Fibroblast of villous mesenchyme (primary cell): ENCODE data around the gene ESRRB. TPM values are rescaled to one million over a fixed set of nuclear protein-coding genes. Genes with fewer than 3 reads are reported as not detected.

Source experiments
- DNase-seq: peaks from one replicate; pipeline ENCODE4 v3.0.0-alpha.2; 2010; ENCODE audit warnings: low read depth
- H3K4me3 ChIP-seq: 2 replicates; pipeline ENCODE4 v1.5.1; 2011; ENCODE audit warnings: low read depth, mild to moderate bottlenecking, low read length
- total RNA-seq: library from RNA; depleted of rRNA; stranded (reverse); fragments of >200 nt; gene quantifications from 2 replicates; pipeline ENCODE4 v1.2.3, GENCODE V29; 2012
- TF ChIP-seq, protein P1 (sequence below): IDR thresholded peaks from 2 replicates; pipeline ENCODE4 v1.5.1; 2012; ENCODE audit warnings: low read depth, mild to moderate bottlenecking, low read length; ENCODE audit not compliant: insufficient read depth

Gene ESRRB
- total RNA-seq, 1 donor: not detected

DNA sequence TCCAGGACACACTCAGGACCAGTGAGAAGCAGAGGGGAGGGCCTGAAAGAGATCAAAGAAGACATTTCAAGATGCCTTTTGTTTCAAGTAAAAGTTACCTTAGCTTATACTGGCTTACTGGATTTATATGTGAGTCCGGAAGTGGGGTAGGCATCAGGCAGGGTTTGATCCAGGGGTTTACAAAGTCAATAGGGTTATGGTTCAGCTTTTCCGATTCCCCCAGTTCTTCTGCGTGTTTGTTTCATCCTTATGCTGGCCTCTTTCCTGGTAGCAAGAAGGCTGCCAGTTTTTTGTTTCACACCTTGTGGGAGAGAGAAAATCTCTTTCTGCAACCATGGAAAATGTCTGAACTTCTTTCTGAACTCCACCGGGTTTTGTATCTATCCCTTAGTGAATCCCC lies 126.3 kb downstream of the ESRRB start:
- no peak overlapping the region for H3K4me3 ChIP-seq
- TF ChIP-seq, protein P1, sequence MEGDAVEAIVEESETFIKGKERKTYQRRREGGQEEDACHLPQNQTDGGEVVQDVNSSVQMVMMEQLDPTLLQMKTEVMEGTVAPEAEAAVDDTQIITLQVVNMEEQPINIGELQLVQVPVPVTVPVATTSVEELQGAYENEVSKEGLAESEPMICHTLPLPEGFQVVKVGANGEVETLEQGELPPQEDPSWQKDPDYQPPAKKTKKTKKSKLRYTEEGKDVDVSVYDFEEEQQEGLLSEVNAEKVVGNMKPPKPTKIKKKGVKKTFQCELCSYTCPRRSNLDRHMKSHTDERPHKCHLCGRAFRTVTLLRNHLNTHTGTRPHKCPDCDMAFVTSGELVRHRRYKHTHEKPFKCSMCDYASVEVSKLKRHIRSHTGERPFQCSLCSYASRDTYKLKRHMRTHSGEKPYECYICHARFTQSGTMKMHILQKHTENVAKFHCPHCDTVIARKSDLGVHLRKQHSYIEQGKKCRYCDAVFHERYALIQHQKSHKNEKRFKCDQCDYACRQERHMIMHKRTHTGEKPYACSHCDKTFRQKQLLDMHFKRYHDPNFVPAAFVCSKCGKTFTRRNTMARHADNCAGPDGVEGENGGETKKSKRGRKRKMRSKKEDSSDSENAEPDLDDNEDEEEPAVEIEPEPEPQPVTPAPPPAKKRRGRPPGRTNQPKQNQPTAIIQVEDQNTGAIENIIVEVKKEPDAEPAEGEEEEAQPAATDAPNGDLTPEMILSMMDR: no peak
- no peak for DNase-seq

DNA sequence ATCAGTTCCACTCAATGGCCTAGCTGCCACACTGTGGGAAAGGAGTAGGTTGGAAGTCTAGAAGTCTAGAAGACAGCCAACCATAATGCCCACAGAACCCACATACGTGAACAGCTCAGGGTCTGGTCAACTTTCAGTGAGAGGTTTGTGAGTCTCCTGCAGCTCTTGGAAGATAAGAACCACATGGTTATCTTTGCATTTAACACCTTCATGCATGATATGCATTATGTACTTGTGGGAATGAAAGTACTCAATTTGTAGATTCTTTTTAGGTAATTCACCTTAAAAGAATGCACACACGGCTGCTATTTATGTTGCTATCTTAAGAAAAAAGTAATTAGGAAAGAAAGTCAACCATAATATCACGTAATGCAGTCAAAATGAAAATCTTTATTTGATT lies 126.7 kb downstream of the ESRRB start:
- no peak for DNase-seq
- TF ChIP-seq, protein P1: no peak
- no peak overlapping the region for H3K4me3 ChIP-seq

DNA sequence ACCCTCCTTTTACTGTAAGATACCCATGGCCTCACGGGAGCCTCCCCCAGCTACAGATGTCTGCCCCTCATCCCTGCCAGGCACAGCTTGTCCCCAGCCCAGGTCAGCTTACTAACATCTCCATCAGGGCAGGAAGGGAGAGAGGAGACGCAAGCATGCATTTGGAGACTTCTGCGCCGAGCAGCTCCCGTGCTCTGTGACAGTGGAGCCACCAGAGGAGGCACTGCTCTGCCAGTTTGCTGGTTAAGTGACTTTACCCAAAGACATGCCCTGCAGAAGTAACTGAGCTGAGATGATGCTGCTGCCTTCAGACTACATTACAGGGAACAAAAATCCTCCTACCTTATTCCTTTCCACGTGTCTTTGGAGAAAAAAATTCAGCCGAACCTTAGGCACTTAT lies 133.4 kb downstream of the ESRRB start:
- DNase-seq: no peak

DNA sequence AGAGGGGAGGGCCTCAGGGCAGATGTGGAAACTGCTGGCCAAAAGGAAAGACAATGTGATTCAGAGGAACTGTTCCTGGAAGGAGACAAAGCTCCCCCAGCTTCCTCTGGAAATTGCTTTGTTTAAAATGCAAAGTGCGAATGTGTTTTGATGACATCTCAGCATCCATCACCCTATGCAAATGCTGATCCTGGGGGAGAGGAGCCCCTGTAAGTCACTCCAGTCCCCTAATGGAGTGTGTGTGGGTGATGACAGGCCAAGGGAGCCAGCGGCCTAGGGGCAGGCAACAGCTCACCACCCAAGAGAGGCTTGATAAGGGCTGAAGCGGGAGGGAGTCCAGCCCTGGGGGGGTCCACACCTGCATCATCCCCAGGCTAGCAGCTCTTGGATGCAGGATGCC lies 134.2 kb downstream of the ESRRB start:
- TF ChIP-seq, protein P1: no peak
- DNase-seq: no peak
- no peak overlapping the region for H3K4me3 ChIP-seq

More for the DNA sequence above, 133.4 kb downstream of the ESRRB start:
- no peak overlapping the region for H3K4me3 ChIP-seq
- TF ChIP-seq, protein P1: no peak

DNA sequence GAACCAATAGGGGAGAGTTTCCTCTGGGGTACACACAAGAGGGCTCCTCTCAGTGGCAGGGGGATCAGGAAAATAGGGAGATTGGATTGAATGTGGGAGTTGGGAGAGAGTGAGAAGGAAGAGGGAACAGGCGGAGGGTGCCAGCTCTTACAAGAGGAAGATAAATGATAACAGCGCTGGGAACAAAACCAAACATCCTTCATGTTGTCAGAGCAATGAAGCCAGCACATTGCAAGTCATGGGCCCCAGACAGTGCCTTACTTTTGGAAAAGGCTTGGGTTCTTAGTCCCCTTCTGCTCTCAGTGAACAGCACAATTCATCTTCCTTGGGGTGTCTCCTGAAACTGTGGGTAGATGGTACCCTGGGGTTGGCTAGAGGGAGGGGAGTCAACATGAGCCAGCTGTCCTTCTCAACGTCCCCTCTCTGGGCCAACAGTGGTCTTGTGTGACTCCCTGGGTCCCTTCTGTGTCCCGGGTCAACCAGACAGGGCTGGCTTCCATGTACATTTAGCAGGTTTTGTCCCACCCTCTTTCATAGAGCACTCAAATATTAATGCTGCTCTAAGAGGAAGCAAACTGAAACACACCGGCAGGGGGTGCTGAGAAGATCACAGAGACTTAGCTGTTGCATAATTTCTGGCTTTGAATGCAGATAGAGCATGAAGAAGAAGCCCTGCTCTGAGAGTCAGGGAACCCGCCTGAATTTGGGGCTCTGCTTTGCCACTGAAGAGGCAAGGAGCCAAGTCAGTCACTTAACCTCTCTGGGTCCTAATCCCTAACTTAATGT lies 138.5 kb downstream of the ESRRB start:
- TF ChIP-seq, protein P1: peak; percentile 27
- DNase-seq: peak; percentile 5
- H3K4me3 ChIP-seq: no peak overlapping the region

DNA sequence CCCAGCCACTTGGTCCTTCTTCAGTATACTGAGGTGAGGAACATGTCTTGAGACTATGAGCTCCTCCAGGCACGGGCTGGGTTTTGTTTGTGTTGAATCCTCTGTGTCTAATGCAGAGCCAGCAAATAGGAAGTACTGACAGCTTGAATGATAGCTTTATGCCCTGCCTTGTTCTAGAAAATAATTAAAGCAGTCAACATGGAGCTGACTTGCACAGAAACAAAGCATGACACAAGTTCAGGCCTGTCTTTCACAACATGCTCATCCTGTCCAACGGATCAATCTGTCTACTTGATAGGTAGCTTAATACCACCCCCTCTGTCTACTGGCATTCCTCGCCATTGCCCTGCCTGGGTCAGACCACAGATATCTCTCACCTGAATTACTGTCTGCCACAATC lies 140.9 kb downstream of the ESRRB start:
- no peak overlapping the region for H3K4me3 ChIP-seq
- TF ChIP-seq, protein P1: no peak
- DNase-seq: no peak

DNA sequence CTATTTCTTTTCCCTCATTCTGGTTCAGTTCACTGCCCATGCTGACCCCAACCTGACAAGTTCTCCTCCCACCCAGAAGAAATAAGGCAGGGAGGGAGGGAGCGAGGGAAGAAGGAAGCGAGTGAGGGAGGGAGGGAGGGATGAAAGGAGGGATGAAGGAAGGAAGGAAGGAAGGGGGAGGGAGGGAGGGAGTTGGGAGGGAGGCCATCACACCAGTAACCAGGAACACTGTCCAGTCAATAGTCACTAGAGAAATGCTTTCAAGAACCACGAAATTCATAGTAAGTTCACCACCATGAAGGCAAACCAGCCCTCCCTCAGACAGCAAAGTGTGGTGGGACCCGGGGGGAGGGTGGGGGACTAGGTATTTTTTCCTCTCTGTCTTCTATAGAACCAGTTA lies 142.4 kb downstream of the ESRRB start:
- H3K4me3 ChIP-seq: no peak overlapping the region
- no peak for DNase-seq
- TF ChIP-seq, protein P1: no peak
